GM23338 (cell line): ENCODE data around the gene FBXW11. TPM values are rescaled to one million over a fixed set of nuclear protein-coding genes. Genes with fewer than 3 reads are reported as not detected.
"Not testable (repeated sequence)": the region's sequence is repeated elsewhere in the genome, so short reads cannot be mapped to it uniquely, and the experiment has no call there.

ENCODE experiments used
- ATAC-seq: fragments of 200-7000 bp; cut with Tn5 transposase; 3 replicates; pipeline ENCODE4 v1.9.1; 2020
- DNase-seq: peaks from one replicate; pipeline ENCODE4 v3.0.0-alpha.2; 2015; ENCODE audit warnings: low spot score
- H2AFZ ChIP-seq: fragments of 200-600 bp; sonication (generic); 2 replicates; pipeline ENCODE4 v1.8.0; 2016; ENCODE audit warnings: antibody characterized with exemption, mild to moderate bottlenecking, moderate library complexity
- H3F3A ChIP-seq: fragments of 200-600 bp; sonication (generic); replicated peaks from 2 replicates; pipeline ENCODE4 v1.8.0; 2017; ENCODE audit warnings: antibody characterized with exemption, mixed run types, low read depth
- H3K27ac ChIP-seq: fragments of 200-600 bp; sonication (generic); 2 replicates; pipeline ENCODE4 v1.6.1; 2016; ENCODE audit warnings: low read depth
- H3K27me3 ChIP-seq: fragments of 200-600 bp; sonication (generic); 2 replicates; pipeline ENCODE4 v1.8.0; 2016; ENCODE audit warnings: mild to moderate bottlenecking, mixed run types, moderate library complexity; ENCODE audit not compliant: insufficient read depth
- H3K36me3 ChIP-seq: fragments of 200-600 bp; sonication (generic); 2 replicates; pipeline ENCODE4 v1.8.0; 2016; ENCODE audit warnings: mild to moderate bottlenecking; ENCODE audit not compliant: insufficient read depth
- H3K4me1 ChIP-seq: fragments of 200-600 bp; sonication (generic); 2 replicates; pipeline ENCODE4 v1.8.0; 2016; ENCODE audit warnings: mild to moderate bottlenecking, moderate library complexity; ENCODE audit not compliant: insufficient read depth
- H3K4me2 ChIP-seq: fragments of 200-600 bp; sonication (generic); 2 replicates; pipeline ENCODE4 v1.7.1; 2017; ENCODE audit warnings: mixed run types
- H3K4me3 ChIP-seq: fragments of 200-600 bp; sonication (generic); 2 replicates; pipeline ENCODE4 v1.6.1; 2016; ENCODE audit warnings: mixed run types
- H3K79me2 ChIP-seq: fragments of 200-600 bp; sonication (generic); replicated peaks from 2 replicates; pipeline ENCODE4 v1.8.0; 2017; ENCODE audit warnings: mild to moderate bottlenecking; ENCODE audit not compliant: insufficient read depth
- H3K9me2 ChIP-seq: fragments of 200-600 bp; sonication (generic); 2 replicates; pipeline ENCODE4 v1.8.0; 2017; ENCODE audit not compliant: insufficient read depth
- H4K20me1 ChIP-seq: fragments of 200-600 bp; sonication (generic); replicated peaks from 2 replicates; pipeline ENCODE4 v1.8.0; 2017; ENCODE audit warnings: mild to moderate bottlenecking; ENCODE audit not compliant: insufficient read depth
- H3K27ac Mint-ChIP-seq: 2 replicates; pipeline ENCODE4 v1.8.0; 2020; ENCODE audit warnings: inconsistent platforms, mild to moderate bottlenecking, moderate library complexity, mixed read lengths
- H3K27me3 Mint-ChIP-seq: 3 replicates; pipeline ENCODE4 v1.8.0; 2022; ENCODE audit warnings: low read depth, mild to moderate bottlenecking, moderate library complexity, mixed read lengths, inconsistent platforms; ENCODE audit not compliant: insufficient read depth, poor library complexity
- H3K36me3 Mint-ChIP-seq: 3 replicates; pipeline ENCODE4 v1.8.0; 2021; ENCODE audit warnings: low read depth, mild to moderate bottlenecking, inconsistent platforms, moderate library complexity, mixed read lengths
- H3K4me1 Mint-ChIP-seq: 3 replicates; pipeline ENCODE4 v1.8.0; 2020; ENCODE audit warnings: mild to moderate bottlenecking, inconsistent platforms, mixed read lengths
- H3K4me3 Mint-ChIP-seq: 3 replicates; pipeline ENCODE4 v1.8.0; 2021; ENCODE audit warnings: moderate library complexity, mild to moderate bottlenecking, inconsistent platforms, mixed read lengths
- H3K9me3 Mint-ChIP-seq: 3 replicates; pipeline ENCODE4 v1.8.0; 2020; ENCODE audit warnings: moderate library complexity, mild to moderate bottlenecking, inconsistent platforms, mixed read lengths
- CREB1 ChIP-seq: fragments of 250-450 bp; sonication (Bioruptor Pico); IDR thresholded peaks from 2 replicates; pipeline ENCODE4 v1.5.0; 2020; ENCODE audit warnings: low read depth, mild to moderate bottlenecking, moderate library complexity
- EZH2 ChIP-seq: fragments of 200-600 bp; sonication (generic); IDR thresholded peaks from one replicate; pipeline ENCODE4 v1.8.0; 2017; ENCODE audit warnings: antibody characterized with exemption, mild to moderate bottlenecking, low read depth; ENCODE audit not compliant: unreplicated experiment
- EZH2phosphoT487 ChIP-seq: fragments of 200-600 bp; sonication (generic); IDR thresholded peaks from one replicate; pipeline ENCODE4 v1.8.1; 2018; ENCODE audit warnings: antibody characterized with exemption; ENCODE audit not compliant: unreplicated experiment
- NANOG ChIP-seq: IDR thresholded peaks from 2 replicates; pipeline ENCODE4 v1.6.1; 2016; ENCODE audit warnings: antibody characterized with exemption, borderline replicate concordance
- STAT1 ChIP-seq: IDR thresholded peaks from one replicate; pipeline ENCODE4 v1.6.1; 2016; ENCODE audit warnings: antibody characterized with exemption; ENCODE audit not compliant: unreplicated experiment
- ZNF331 ChIP-seq: fragments of 250-450 bp; sonication (Bioruptor Pico); IDR thresholded peaks from 2 replicates; pipeline ENCODE4 v1.5.0; 2020; ENCODE audit warnings: low read depth, mild to moderate bottlenecking, moderate library complexity
- polyA plus RNA-seq: library from polyadenylated mRNA; unstranded; fragments of >200 nt; fragmentation: Nextera tagmentation; extraction: Ambion mirVana; gene quantifications from 2 replicates; pipeline ENCODE4 v1.2.1, GENCODE V29; 2016
- total RNA-seq: library from RNA; depleted of rRNA; stranded (reverse); fragments of >200 nt; shearing (Covaris generic); gene quantifications from 2 replicates; pipeline ENCODE4 v1.2.3, GENCODE V29; 2014
- TF ChIP-seq, protein P1 (sequence below): IDR thresholded peaks from one replicate; pipeline ENCODE4 v1.6.1; 2018; ENCODE audit warnings: antibody characterized with exemption; ENCODE audit not compliant: unreplicated experiment
- TF ChIP-seq, protein P2 (sequence below): fragments of 250-450 bp; sonication (Bioruptor Pico); IDR thresholded peaks from 2 replicates; pipeline ENCODE4 v1.5.0; 2020; ENCODE audit warnings: mild to moderate bottlenecking, moderate library complexity

Gene FBXW11
- total and polyA plus RNA-seq, 2 experiments from 2014 or later, result 45.0 to 88.0 TPM

DNA sequence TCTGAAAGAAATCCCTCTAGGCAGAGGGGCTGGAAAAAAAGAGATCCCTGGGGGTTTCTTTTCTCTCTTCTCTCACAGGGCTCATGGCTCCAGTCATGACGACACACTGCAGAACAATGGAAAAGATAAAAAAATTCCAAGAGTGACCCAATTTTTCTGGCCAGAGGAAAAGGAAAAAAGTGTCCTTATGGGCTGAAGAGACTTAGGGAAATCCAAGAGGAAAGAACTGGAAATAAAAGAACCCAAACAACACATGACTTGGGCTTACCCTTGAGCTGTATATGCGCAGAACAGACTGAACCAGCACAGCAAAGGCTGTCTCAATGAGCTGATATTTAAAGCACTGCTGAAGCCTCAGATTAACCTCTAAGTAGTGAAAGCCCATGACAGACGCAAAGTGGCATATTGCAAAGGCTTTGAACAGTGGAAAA, 118.4 kb downstream of the FBXW11 start (continued):
- TF ChIP-seq, protein P1, sequence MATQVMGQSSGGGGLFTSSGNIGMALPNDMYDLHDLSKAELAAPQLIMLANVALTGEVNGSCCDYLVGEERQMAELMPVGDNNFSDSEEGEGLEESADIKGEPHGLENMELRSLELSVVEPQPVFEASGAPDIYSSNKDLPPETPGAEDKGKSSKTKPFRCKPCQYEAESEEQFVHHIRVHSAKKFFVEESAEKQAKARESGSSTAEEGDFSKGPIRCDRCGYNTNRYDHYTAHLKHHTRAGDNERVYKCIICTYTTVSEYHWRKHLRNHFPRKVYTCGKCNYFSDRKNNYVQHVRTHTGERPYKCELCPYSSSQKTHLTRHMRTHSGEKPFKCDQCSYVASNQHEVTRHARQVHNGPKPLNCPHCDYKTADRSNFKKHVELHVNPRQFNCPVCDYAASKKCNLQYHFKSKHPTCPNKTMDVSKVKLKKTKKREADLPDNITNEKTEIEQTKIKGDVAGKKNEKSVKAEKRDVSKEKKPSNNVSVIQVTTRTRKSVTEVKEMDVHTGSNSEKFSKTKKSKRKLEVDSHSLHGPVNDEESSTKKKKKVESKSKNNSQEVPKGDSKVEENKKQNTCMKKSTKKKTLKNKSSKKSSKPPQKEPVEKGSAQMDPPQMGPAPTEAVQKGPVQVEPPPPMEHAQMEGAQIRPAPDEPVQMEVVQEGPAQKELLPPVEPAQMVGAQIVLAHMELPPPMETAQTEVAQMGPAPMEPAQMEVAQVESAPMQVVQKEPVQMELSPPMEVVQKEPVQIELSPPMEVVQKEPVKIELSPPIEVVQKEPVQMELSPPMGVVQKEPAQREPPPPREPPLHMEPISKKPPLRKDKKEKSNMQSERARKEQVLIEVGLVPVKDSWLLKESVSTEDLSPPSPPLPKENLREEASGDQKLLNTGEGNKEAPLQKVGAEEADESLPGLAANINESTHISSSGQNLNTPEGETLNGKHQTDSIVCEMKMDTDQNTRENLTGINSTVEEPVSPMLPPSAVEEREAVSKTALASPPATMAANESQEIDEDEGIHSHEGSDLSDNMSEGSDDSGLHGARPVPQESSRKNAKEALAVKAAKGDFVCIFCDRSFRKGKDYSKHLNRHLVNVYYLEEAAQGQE, result no peak
- TF ChIP-seq EZH2phosphoT487 (no peak), NANOG (no peak), STAT1 (no peak)

DNA sequence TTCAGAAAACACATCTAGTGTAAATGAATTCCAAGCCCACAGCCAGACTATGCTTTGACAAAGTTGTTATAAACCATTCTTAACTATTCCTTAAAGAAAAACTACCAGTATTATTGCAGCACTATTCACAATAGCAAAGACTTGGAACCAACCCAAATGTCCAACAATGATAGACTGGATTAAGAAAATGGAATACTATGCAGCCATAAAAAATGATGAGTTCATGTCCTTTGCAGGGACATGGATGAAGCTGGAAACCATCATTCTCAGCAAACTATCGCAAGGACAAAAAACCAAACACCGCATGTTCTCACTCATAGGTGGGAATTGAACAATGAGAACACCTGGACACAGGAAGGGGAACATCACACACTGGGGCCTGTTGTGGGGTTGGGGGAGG, 120.4 kb downstream of the FBXW11 start:
- not testable (repeated sequence) for H3K4me3 ChIP-seq

DNA sequence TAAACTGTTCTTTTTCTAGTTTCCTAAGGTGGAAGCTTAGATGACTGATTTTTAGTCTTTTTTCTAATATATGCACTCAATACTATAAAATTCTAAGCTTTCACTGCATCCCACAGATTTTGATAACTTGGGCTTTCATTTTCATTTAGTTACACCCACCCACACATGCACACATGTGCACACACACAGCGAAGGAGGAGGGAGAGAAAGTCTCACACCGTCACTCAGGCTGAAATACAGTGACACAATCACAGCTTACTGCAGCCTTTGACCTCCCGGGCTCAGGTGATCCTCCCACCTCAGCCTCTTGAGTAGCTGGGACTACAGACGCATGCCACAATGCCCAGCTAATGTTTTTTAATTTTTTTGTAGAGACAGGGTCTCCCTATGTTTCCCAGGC, 124.3 kb downstream of the FBXW11 start:
- TF ChIP-seq CREB1 (CRISPR knock-in tag), result no peak
- no peak for TF ChIP-seq STAT1
- TF ChIP-seq ZNF331 (CRISPR knock-in tag), result no peak
- TF ChIP-seq, protein P2, sequence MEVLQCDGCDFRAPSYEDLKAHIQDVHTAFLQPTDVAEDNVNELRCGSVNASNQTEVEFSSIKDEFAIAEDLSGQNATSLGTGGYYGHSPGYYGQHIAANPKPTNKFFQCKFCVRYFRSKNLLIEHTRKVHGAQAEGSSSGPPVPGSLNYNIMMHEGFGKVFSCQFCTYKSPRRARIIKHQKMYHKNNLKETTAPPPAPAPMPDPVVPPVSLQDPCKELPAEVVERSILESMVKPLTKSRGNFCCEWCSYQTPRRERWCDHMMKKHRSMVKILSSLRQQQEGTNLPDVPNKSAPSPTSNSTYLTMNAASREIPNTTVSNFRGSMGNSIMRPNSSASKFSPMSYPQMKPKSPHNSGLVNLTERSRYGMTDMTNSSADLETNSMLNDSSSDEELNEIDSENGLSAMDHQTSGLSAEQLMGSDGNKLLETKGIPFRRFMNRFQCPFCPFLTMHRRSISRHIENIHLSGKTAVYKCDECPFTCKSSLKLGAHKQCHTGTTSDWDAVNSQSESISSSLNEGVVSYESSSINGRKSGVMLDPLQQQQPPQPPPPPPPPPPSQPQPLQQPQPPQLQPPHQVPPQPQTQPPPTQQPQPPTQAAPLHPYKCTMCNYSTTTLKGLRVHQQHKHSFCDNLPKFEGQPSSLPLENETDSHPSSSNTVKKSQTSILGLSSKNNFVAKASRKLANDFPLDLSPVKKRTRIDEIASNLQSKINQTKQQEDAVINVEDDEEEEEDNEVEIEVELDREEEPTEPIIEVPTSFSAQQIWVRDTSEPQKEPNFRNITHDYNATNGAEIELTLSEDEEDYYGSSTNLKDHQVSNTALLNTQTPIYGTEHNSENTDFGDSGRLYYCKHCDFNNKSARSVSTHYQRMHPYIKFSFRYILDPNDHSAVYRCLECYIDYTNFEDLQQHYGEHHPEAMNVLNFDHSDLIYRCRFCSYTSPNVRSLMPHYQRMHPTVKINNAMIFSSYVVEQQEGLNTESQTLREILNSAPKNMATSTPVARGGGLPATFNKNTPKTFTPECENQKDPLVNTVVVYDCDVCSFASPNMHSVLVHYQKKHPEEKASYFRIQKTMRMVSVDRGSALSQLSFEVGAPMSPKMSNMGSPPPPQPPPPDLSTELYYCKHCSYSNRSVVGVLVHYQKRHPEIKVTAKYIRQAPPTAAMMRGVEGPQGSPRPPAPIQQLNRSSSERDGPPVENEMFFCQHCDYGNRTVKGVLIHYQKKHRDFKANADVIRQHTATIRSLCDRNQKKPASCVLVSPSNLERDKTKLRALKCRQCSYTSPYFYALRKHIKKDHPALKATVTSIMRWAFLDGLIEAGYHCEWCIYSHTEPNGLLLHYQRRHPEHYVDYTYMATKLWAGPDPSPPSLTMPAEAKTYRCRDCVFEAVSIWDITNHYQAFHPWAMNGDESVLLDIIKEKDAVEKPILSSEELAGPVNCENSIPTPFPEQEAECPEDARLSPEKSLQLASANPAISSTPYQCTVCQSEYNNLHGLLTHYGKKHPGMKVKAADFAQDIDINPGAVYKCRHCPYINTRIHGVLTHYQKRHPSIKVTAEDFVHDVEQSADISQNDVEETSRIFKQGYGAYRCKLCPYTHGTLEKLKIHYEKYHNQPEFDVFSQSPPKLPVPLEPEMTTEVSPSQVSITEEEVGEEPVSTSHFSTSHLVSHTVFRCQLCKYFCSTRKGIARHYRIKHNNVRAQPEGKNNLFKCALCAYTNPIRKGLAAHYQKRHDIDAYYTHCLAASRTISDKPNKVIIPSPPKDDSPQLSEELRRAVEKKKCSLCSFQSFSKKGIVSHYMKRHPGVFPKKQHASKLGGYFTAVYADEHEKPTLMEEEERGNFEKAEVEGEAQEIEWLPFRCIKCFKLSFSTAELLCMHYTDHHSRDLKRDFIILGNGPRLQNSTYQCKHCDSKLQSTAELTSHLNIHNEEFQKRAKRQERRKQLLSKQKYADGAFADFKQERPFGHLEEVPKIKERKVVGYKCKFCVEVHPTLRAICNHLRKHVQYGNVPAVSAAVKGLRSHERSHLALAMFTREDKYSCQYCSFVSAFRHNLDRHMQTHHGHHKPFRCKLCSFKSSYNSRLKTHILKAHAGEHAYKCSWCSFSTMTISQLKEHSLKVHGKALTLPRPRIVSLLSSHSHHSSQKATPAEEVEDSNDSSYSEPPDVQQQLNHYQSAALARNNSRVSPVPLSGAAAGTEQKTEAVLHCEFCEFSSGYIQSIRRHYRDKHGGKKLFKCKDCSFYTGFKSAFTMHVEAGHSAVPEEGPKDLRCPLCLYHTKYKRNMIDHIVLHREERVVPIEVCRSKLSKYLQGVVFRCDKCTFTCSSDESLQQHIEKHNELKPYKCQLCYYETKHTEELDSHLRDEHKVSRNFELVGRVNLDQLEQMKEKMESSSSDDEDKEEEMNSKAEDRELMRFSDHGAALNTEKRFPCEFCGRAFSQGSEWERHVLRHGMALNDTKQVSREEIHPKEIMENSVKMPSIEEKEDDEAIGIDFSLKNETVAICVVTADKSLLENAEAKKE (CRISPR knock-in tag), result no peak
- no peak for TF ChIP-seq EZH2
- Histone ChIP-seq H3K4me1 (no peaks in the 10 kb centered on the region), H3K27ac (no peak overlapping the region), H3K27me3 (no peaks in the 10 kb centered on the region), H3K4me3 (no peak overlapping the region), H3K36me3 (0 out of 2 replicates have a peak, but pooled peaks cover 9% of the 10 kb centered on the region), H3K9me2 (no peaks in the 10 kb centered on the region), H4K20me1 (peaks cover 18% of the 10 kb centered on the region), H2AFZ (no peak overlapping the region), H3F3A (no peaks in the 10 kb centered on the region), H3K79me2 (0 out of 2 replicates have a peak, but pooled peaks cover 10% of the 10 kb centered on the region), H3K4me2 (no peak overlapping the region)
- H3K9me3 Mint-ChIP-seq, result no peaks in the 10 kb centered on the region; the same call in 2 of the 3 replicates
- H3K27ac Mint-ChIP-seq, result no peak overlapping the region
- no peaks in the 10 kb centered on the region for H3K27me3 Mint-ChIP-seq
- no peak for ATAC-seq
- H3K4me3 Mint-ChIP-seq, result no peak overlapping the region
- no peaks in the 10 kb centered on the region for H3K4me1 Mint-ChIP-seq
- H3K36me3 Mint-ChIP-seq, result peaks cover 29% of the 10 kb centered on the region
- DNase-seq, result no peak

More for the DNA sequence above, 120.4 kb downstream of the FBXW11 start:
- not testable (repeated sequence) for H3K4me1 Mint-ChIP-seq, H3F3A ChIP-seq, DNase-seq, H3K27me3 ChIP-seq, H3K4me1 ChIP-seq, H3K9me2 ChIP-seq, H3K9me3 Mint-ChIP-seq, H3K27me3 Mint-ChIP-seq, H3K4me2 ChIP-seq, H3K27ac Mint-ChIP-seq, H3K36me3 ChIP-seq, ATAC-seq, H3K4me3 Mint-ChIP-seq, H3K27ac ChIP-seq, H2AFZ ChIP-seq
- Histone ChIP-seq H4K20me1 (peaks cover 16% of the 10 kb centered on the region), H3K79me2 (peaks cover 19% of the 10 kb centered on the region)
- peaks cover 37% of the 10 kb centered on the region; the same call in 2 of the 3 replicates for H3K36me3 Mint-ChIP-seq
